ENCODE data around the gene RBM17.

Gene RBM17

GRCh38 chr10:6092731-6093130 lies 3.9 kb downstream of the RBM17 start:
- DNase-seq (ENCODE audit: extremely low read depth, low read depth), result no peak
- no peak for TF ChIP-seq CTCF (IDR thresholded peaks at IDR 0.05; ENCODE audit: low read depth, low read length, missing control alignments)
- no peak overlapping the region for H3K4me3 ChIP-seq (replicated peaks; ENCODE audit: low read depth, low read length)

GRCh38 chr10:6095810-6096570 lies 7.2 kb downstream of the RBM17 start:
- no peak for DNase-seq (ENCODE audit: extremely low read depth, low read depth)
- no peak for TF ChIP-seq CTCF (IDR thresholded peaks at IDR 0.05; ENCODE audit: low read depth, low read length, missing control alignments)
- no peak overlapping the region for H3K4me3 ChIP-seq (replicated peaks; ENCODE audit: low read depth, low read length)

GRCh38 chr10:6097063-6097462 lies 8.2 kb downstream of the RBM17 start:
- no peak for TF ChIP-seq CTCF (IDR thresholded peaks at IDR 0.05; ENCODE audit: low read depth, low read length, missing control alignments)
- no peak overlapping the region for H3K4me3 ChIP-seq (replicated peaks; ENCODE audit: low read depth, low read length)
- DNase-seq (ENCODE audit: extremely low read depth, low read depth), result no peak

- TF ChIP-seq CTCF (IDR thresholded peaks at IDR 0.05; ENCODE audit: low read depth, low read length, missing control alignments), result no peak
- DNase-seq (ENCODE audit: extremely low read depth, low read depth), result no peak
- H3K4me3 ChIP-seq (replicated peaks; ENCODE audit: low read depth, low read length), result no peak overlapping the region
These were observed 9.3 kb downstream of the RBM17 start for GRCh38 chr10:6098156-6098555.

- no peak overlapping the region for H3K4me3 ChIP-seq (replicated peaks; ENCODE audit: low read depth, low read length)
- no peak for DNase-seq (ENCODE audit: extremely low read depth, low read depth)
- no peak for TF ChIP-seq CTCF (IDR thresholded peaks at IDR 0.05; ENCODE audit: low read depth, low read length, missing control alignments)
These were observed 11.5 kb downstream of the RBM17 start for GRCh38 chr10:6100370-6100769.

- TF ChIP-seq CTCF (IDR thresholded peaks at IDR 0.05; ENCODE audit: low read depth, low read length, missing control alignments), result no peak
- no peak for DNase-seq (ENCODE audit: extremely low read depth, low read depth)
- no peak overlapping the region for H3K4me3 ChIP-seq (replicated peaks; ENCODE audit: low read depth, low read length)
These were observed 12.3 kb downstream of the RBM17 start for GRCh38 chr10:6101181-6101580.

GRCh38 chr10:6102128-6102527 lies 13.3 kb downstream of the RBM17 start:
- DNase-seq (ENCODE audit: extremely low read depth, low read depth), result no peak
- TF ChIP-seq CTCF (IDR thresholded peaks at IDR 0.05; ENCODE audit: low read depth, low read length, missing control alignments), result no peak
- H3K4me3 ChIP-seq (replicated peaks; ENCODE audit: low read depth, low read length), result no peak overlapping the region
